HepG2 (cell line): ENCODE data around the gene ENC1. TPM values are rescaled to one million over a fixed set of nuclear protein-coding genes. Genes with fewer than 3 reads are reported as not detected.
A peak's percentile ranks its signal among the peaks of the same experiment; 100 is the strongest.

ENCODE experiments used
- CAMTA2 ChIP-seq: sonication (generic); formaldehyde crosslinking; IDR thresholded peaks from 2 replicates; pipeline ENCODE4 v1.4.0; 2020; ENCODE audit warnings: mild to moderate bottlenecking, missing genetic modification reagents, borderline replicate concordance
- CHCHD3 ChIP-seq: sonication (generic); formaldehyde crosslinking; IDR thresholded peaks from 2 replicates; pipeline ENCODE4 v1.8.0; 2022; ENCODE audit warnings: mild to moderate bottlenecking, missing genetic modification reagents, moderate library complexity
- ELF4 ChIP-seq: sonication (generic); formaldehyde crosslinking; IDR thresholded peaks from 2 replicates; pipeline ENCODE4 v1.5.0; 2020; ENCODE audit warnings: missing genetic modification reagents, mild to moderate bottlenecking, moderate library complexity, borderline replicate concordance
- GLI4 ChIP-seq: sonication (generic); formaldehyde crosslinking; IDR thresholded peaks from 2 replicates; pipeline ENCODE4 v1.5.1; 2020; ENCODE audit warnings: missing genetic modification reagents, mild to moderate bottlenecking, moderate library complexity, borderline replicate concordance
- KDM5A ChIP-seq: fragments of 200-600 bp; sonication (generic); IDR thresholded peaks from 2 replicates; pipeline ENCODE4 v1.7.0; 2018; ENCODE audit warnings: antibody characterized with exemption, mild to moderate bottlenecking, low read length, borderline replicate concordance
- NCOA5 ChIP-seq: sonication (generic); formaldehyde crosslinking; IDR thresholded peaks from 2 replicates; pipeline ENCODE4 v1.4.0; 2020; ENCODE audit warnings: missing genetic modification reagents
- ZNF224 ChIP-seq: sonication (generic); formaldehyde crosslinking; IDR thresholded peaks from 2 replicates; pipeline ENCODE4 v1.5.0; 2020; ENCODE audit warnings: mild to moderate bottlenecking, missing genetic modification reagents
- ZNF232 ChIP-seq: sonication (generic); formaldehyde crosslinking; IDR thresholded peaks from 2 replicates; pipeline ENCODE4 v1.4.0; 2020; ENCODE audit warnings: missing genetic modification reagents, borderline replicate concordance
- ZNF329 ChIP-seq: sonication (generic); formaldehyde crosslinking; IDR thresholded peaks from 2 replicates; pipeline ENCODE4 v1.9.0; 2021; ENCODE audit warnings: low read depth, mild to moderate bottlenecking, missing genetic modification reagents
- ZNF468 ChIP-seq: sonication (generic); formaldehyde crosslinking; IDR thresholded peaks from 2 replicates; pipeline ENCODE4 v1.8.0; 2022; ENCODE audit warnings: mild to moderate bottlenecking, moderate library complexity, missing genetic modification reagents
- ZNF549 ChIP-seq: sonication (generic); formaldehyde crosslinking; IDR thresholded peaks from 2 replicates; pipeline ENCODE4 v1.5.0; 2020; ENCODE audit warnings: missing genetic modification reagents
- ZNF713 ChIP-seq: sonication (generic); formaldehyde crosslinking; IDR thresholded peaks from 2 replicates; pipeline ENCODE4 v1.4.0; 2020; ENCODE audit warnings: mild to moderate bottlenecking, missing genetic modification reagents
- ZNF775 ChIP-seq: sonication (generic); formaldehyde crosslinking; IDR thresholded peaks from 2 replicates; pipeline ENCODE4 v1.4.0; 2020; ENCODE audit warnings: missing genetic modification reagents, mild to moderate bottlenecking, moderate library complexity, borderline replicate concordance
- ZNF891 ChIP-seq: sonication (generic); formaldehyde crosslinking; IDR thresholded peaks from 2 replicates; pipeline ENCODE4 v1.5.0; 2020; ENCODE audit warnings: mild to moderate bottlenecking, missing genetic modification reagents
- ZZZ3 ChIP-seq: sonication (generic); formaldehyde crosslinking; IDR thresholded peaks from 2 replicates; pipeline ENCODE4 v1.4.0; 2020; ENCODE audit warnings: missing genetic modification reagents, mild to moderate bottlenecking, borderline replicate concordance
- polyA plus RNA-seq, 8 experiments: library from polyadenylated mRNA; depleted of rRNA in 3 of 8; stranded (reverse) in 7 of 8; unstranded in 1 of 8; fragments of >200 nt; fragmentation: Illumina TruSeq in 4 of 8; extraction: Trizol in 4 of 8; gene quantifications; 2 replicates each; pipeline versions ENCODE4 v1.2.1 to v1.2.3, GENCODE V29; 2011 to 2016; ENCODE audit warnings: low read depth in 4 of 8, missing spikeins in 1 of 8, mixed read lengths in 1 of 8; ENCODE audit not compliant: insufficient read depth in 1 of 8
- total RNA-seq, 5 experiments: library from RNA; depleted of rRNA; stranded (reverse); fragments of >200 nt; fragmentation: Illumina TruSeq; extraction: Trizol; gene quantifications; 2 replicates each; pipeline ENCODE4 v1.2.3, GENCODE V29; 2016; ENCODE audit warnings: low read depth in 1 of 5
- TF ChIP-seq, protein P1 (sequence below): IDR thresholded peaks from 2 replicates; pipeline ENCODE4 v1.6.1; 2012; ENCODE audit warnings: low read length, improper control_type of control experiment
- TF ChIP-seq, protein P2 (sequence below): sonication (generic); formaldehyde crosslinking; IDR thresholded peaks from 2 replicates; pipeline ENCODE4 v1.4.0; 2020; ENCODE audit warnings: mild to moderate bottlenecking, missing genetic modification reagents
- TF ChIP-seq, protein P3 (sequence below): sonication (generic); formaldehyde crosslinking; IDR thresholded peaks from 2 replicates; pipeline ENCODE4 v1.5.0; 2020; ENCODE audit warnings: missing genetic modification reagents, mild to moderate bottlenecking, borderline replicate concordance
- TF ChIP-seq, protein P4 (sequence below): sonication (generic); formaldehyde crosslinking; IDR thresholded peaks from 2 replicates; pipeline ENCODE4 v1.9.0; 2021; ENCODE audit warnings: missing genetic modification reagents, borderline replicate concordance

Gene ENC1
- total and polyA plus RNA-seq, 2 of the 13 experiments (the other 11 are each of a cell fraction or from before 2014, with no cell fraction given) = 63.8 to 64.4 TPM

DNA sequence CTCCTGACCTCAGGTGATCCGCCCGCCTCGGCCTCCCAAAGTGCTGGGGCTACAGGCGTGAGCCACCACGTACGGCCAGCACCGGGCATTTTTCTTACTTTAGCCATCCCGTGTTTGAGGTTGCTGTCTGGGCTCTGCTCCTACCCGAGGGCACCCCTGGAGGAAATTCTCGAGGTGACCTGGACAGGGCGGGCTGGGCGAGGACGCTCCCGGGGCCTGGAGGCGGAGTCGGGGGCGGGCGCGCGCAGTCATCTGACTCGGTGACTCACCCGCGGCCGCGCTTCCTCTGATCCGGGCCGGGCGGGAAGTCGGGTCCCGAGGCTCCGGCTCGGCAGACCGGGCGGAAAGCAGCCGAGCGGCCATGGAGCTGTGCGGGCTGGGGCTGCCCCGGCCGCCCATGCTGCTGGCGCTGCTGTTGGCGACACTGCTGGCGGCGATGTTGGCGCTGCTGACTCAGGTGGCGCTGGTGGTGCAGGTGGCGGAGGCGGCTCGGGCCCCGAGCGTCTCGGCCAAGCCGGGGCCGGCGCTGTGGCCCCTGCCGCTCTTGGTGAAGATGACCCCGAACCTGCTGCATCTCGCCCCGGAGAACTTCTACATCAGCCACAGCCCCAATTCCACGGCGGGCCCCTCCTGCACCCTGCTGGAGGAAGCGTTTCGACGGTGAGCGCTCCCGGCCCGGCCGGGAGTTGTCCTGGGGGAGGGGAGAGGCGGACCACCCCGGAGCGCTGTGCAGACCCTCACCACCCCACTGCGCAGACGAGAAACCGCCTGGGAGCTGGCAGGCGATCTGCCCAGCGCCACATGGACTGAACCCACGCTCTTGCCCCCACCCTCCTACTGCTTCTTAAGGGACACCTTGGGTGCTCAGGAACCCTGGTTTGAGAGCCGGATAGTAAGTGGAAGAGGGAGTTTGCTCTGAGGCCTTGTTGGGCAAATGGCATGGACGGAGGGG is 44.6 kb upstream of the ENC1 start, which contains the start of gene HEXB (continued):
- TF ChIP-seq, protein P1, sequence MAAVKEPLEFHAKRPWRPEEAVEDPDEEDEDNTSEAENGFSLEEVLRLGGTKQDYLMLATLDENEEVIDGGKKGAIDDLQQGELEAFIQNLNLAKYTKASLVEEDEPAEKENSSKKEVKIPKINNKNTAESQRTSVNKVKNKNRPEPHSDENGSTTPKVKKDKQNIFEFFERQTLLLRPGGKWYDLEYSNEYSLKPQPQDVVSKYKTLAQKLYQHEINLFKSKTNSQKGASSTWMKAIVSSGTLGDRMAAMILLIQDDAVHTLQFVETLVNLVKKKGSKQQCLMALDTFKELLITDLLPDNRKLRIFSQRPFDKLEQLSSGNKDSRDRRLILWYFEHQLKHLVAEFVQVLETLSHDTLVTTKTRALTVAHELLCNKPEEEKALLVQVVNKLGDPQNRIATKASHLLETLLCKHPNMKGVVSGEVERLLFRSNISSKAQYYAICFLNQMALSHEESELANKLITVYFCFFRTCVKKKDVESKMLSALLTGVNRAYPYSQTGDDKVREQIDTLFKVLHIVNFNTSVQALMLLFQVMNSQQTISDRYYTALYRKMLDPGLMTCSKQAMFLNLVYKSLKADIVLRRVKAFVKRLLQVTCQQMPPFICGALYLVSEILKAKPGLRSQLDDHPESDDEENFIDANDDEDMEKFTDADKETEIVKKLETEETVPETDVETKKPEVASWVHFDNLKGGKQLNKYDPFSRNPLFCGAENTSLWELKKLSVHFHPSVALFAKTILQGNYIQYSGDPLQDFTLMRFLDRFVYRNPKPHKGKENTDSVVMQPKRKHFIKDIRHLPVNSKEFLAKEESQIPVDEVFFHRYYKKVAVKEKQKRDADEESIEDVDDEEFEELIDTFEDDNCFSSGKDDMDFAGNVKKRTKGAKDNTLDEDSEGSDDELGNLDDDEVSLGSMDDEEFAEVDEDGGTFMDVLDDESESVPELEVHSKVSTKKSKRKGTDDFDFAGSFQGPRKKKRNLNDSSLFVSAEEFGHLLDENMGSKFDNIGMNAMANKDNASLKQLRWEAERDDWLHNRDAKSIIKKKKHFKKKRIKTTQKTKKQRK = no peak
- TF ChIP-seq ZNF329 (CRISPR knock-in tag) (peak; percentile 55; the same call in 1 of the 2 replicates), ZNF232 (0 out of 2 replicates have a peak, but pooled peaks have one; percentile 42), ZNF775 (CRISPR knock-in tag) (no peak), ZNF713 (CRISPR knock-in tag) (no peak), ELF4 (CRISPR knock-in tag) (no peak), NCOA5 (CRISPR knock-in tag) (no peak), KDM5A (no peak), ZNF891 (peak; percentile 64), CHCHD3 (no peak), CAMTA2 (no peak), ZNF468 (CRISPR knock-in tag) (no peak), ZZZ3 (CRISPR knock-in tag) (no peak), ZNF224 (CRISPR knock-in tag) (no peak), GLI4 (CRISPR knock-in tag) (0 out of 2 replicates have a peak, but pooled peaks have one; percentile 68), ZNF549 (CRISPR knock-in tag) (no peak)
- TF ChIP-seq, protein P2, sequence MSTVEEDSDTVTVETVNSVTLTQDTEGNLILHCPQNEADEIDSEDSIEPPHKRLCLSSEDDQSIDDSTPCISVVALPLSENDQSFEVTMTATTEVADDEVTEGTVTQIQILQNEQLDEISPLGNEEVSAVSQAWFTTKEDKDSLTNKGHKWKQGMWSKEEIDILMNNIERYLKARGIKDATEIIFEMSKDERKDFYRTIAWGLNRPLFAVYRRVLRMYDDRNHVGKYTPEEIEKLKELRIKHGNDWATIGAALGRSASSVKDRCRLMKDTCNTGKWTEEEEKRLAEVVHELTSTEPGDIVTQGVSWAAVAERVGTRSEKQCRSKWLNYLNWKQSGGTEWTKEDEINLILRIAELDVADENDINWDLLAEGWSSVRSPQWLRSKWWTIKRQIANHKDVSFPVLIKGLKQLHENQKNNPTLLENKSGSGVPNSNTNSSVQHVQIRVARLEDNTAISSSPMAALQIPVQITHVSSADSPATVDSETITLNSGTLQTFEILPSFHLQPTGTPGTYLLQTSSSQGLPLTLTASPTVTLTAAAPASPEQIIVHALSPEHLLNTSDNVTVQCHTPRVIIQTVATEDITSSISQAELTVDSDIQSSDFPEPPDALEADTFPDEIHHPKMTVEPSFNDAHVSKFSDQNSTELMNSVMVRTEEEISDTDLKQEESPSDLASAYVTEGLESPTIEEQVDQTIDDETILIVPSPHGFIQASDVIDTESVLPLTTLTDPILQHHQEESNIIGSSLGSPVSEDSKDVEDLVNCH (CRISPR knock-in tag) = no peak
- TF ChIP-seq, protein P3, sequence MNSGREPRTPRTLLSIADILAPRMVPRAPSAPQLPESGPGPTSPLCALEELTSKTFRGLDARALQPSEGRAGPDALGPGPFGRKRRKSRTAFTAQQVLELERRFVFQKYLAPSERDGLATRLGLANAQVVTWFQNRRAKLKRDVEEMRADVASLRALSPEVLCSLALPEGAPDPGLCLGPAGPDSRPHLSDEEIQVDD (CRISPR knock-in tag) = peak; percentile 59; the same call in 1 of the 2 replicates
- TF ChIP-seq, protein P4, sequence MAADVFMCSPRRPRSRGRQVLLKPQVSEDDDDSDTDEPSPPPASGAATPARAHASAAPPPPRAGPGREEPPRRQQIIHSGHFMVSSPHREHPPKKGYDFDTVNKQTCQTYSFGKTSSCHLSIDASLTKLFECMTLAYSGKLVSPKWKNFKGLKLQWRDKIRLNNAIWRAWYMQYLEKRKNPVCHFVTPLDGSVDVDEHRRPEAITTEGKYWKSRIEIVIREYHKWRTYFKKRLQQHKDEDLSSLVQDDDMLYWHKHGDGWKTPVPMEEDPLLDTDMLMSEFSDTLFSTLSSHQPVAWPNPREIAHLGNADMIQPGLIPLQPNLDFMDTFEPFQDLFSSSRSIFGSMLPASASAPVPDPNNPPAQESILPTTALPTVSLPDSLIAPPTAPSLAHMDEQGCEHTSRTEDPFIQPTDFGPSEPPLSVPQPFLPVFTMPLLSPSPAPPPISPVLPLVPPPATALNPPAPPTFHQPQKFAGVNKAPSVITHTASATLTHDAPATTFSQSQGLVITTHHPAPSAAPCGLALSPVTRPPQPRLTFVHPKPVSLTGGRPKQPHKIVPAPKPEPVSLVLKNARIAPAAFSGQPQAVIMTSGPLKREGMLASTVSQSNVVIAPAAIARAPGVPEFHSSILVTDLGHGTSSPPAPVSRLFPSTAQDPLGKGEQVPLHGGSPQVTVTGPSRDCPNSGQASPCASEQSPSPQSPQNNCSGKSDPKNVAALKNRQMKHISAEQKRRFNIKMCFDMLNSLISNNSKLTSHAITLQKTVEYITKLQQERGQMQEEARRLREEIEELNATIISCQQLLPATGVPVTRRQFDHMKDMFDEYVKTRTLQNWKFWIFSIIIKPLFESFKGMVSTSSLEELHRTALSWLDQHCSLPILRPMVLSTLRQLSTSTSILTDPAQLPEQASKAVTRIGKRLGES (CRISPR knock-in tag) = no peak
